Neutrophil (primary cell): ENCODE data around the gene KIFC3.

Experiments used
- H3K27ac ChIP-seq: fragments of 200-600 bp; sonication (generic); 2 replicates; pipeline ENCODE4 v1.5.1; 2016; ENCODE audit warnings: mild to moderate bottlenecking, moderate library complexity
- H3K27me3 ChIP-seq: fragments of 200-600 bp; sonication (generic); 2 replicates; pipeline ENCODE4 v1.6.0; 2016; ENCODE audit warnings: mild to moderate bottlenecking
- H3K36me3 ChIP-seq: fragments of 200-600 bp; sonication (generic); 2 replicates; pipeline ENCODE4 v1.5.1; 2017
- H3K4me1 ChIP-seq, 2 experiments: fragments of 200-600 bp in 1 of 2; sonication (generic) in 1 of 2; 1 replicate in 1 of 2; 2 replicates in 1 of 2; pipeline versions ENCODE4 v1.5.1 to v1.6.1; 2013 to 2016; ENCODE audit warnings: low read depth in 1 of 2, low read length in 1 of 2, mild to moderate bottlenecking in 1 of 2, moderate library complexity in 1 of 2; ENCODE audit not compliant: control insufficient read depth in 1 of 2, insufficient read depth in 1 of 2
- H3K4me3 ChIP-seq, 2 experiments: fragments of 200-600 bp in 1 of 2; sonication (generic) in 1 of 2; 1 replicate in 1 of 2; 2 replicates in 1 of 2; pipeline ENCODE4 v1.5.1; 2013 to 2016; ENCODE audit warnings: low read depth in 1 of 2, low read length in 1 of 2, mild to moderate bottlenecking in 1 of 2, moderate library complexity in 1 of 2
- H3K9me3 ChIP-seq: fragments of 200-600 bp; sonication (generic); 2 replicates; pipeline ENCODE4 v1.5.1; 2016
- TF ChIP-seq, protein P1 (sequence below): fragments of 200-600 bp; sonication (generic); IDR thresholded peaks from 2 replicates; pipeline ENCODE4 v1.5.1; 2016; ENCODE audit warnings: antibody characterized with exemption

The KIFC3 gene

GRCh38 chr16:57738844-57739243 lies 63.4 kb downstream of the KIFC3 start:
- peaks cover 38% of the 10 kb centered on the region for H3K36me3 ChIP-seq
- TF ChIP-seq, protein P1, sequence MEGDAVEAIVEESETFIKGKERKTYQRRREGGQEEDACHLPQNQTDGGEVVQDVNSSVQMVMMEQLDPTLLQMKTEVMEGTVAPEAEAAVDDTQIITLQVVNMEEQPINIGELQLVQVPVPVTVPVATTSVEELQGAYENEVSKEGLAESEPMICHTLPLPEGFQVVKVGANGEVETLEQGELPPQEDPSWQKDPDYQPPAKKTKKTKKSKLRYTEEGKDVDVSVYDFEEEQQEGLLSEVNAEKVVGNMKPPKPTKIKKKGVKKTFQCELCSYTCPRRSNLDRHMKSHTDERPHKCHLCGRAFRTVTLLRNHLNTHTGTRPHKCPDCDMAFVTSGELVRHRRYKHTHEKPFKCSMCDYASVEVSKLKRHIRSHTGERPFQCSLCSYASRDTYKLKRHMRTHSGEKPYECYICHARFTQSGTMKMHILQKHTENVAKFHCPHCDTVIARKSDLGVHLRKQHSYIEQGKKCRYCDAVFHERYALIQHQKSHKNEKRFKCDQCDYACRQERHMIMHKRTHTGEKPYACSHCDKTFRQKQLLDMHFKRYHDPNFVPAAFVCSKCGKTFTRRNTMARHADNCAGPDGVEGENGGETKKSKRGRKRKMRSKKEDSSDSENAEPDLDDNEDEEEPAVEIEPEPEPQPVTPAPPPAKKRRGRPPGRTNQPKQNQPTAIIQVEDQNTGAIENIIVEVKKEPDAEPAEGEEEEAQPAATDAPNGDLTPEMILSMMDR, result no peak
- no peaks in the 10 kb centered on the region for H3K9me3 ChIP-seq

GRCh38 chr16:57736419-57737351 lies 65.6 kb downstream of the KIFC3 start:
- no peaks in the 10 kb centered on the region for H3K27me3 ChIP-seq
- H3K4me1 ChIP-seq, result peaks cover 19 to 20% of the 10 kb centered on the region in 2 experiments
- H3K36me3 ChIP-seq, result peaks cover 18% of the 10 kb centered on the region
- TF ChIP-seq, protein P1, result no peak
- H3K27ac ChIP-seq, result peak overlapping the region; percentile 72
- peak overlapping the region; percentile 90 to 100 for H3K4me3 ChIP-seq
- H3K9me3 ChIP-seq, result no peaks in the 10 kb centered on the region

More at GRCh38 chr16:57738844-57739243, 63.4 kb downstream of the KIFC3 start:
- Histone ChIP-seq H3K27me3 (no peaks in the 10 kb centered on the region), H3K4me3 (no peak overlapping the region), H3K27ac (no peak overlapping the region), H3K4me1 (peaks cover 19 to 20% of the 10 kb centered on the region in 2 experiments)

- Histone ChIP-seq H3K36me3 (peaks cover 10% of the 10 kb centered on the region), H3K27me3 (no peaks in the 10 kb centered on the region), H3K4me1 (peaks cover 19 to 20% of the 10 kb centered on the region in 2 experiments), H3K9me3 (no peaks in the 10 kb centered on the region), H3K4me3 (peak within 1 kb of the TSS; percentile 90 to 100), H3K27ac (peak within 1 kb of the TSS; percentile 74)
- TF ChIP-seq, protein P1, result no peak
Measured at GRCh38 chr16:57735755-57736418, 66.4 kb downstream of the KIFC3 start, which contains the start of gene KATNB1. TSS of gene KATNB1 (plus strand) at chr16:57735770. CDS start at chr16:57737244, 1,474 bp downstream.

DNA sequence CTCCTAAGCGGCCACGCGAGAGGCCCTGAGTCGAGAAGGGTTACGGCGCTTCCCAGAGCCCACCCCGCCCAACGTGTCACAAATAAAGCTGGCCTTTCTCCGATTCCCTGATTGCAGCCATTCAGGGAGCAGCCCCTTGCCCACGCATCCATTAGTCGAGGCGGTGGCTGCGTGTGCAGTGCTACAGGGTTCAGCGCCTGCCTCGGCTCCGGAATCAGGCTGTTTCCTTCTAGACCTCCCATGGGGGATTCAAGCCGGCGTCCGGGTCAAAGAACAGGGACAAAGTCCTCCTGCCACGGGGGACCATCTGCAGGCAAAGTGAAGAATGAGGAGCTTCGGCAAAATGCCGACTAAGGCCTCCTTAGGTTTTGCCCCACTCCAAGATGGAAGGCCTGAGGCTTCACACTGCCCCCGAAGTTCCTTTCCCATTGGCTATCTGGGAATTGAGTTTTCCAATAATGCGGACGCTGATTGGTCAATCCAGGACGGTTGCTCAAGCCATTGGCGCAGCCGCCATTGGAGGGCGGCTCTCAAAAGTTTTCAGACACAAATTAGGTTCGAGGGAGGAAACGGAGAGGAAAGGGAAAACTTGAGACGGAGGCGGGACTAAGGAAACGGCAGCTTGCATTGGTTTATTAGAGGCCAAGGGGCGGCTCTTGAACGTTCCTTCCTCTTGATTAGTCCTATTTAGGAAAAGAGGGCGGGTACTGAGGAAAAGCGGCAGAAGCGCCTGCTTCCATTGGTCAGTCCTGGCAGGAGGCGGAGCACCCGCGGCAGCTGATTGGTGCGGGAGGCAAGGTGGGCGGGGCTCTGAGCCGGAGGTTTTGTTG lies 67.2 kb downstream of the KIFC3 start:
- H3K9me3 ChIP-seq, result no peaks in the 10 kb centered on the region
- TF ChIP-seq, protein P1, result no peak
- peaks cover 7% of the 10 kb centered on the region for H3K36me3 ChIP-seq
- H3K27ac ChIP-seq, result peak overlapping the region; percentile 74
- peaks cover 19 to 20% of the 10 kb centered on the region in 2 experiments for H3K4me1 ChIP-seq
- peak overlapping the region; percentile 90 to 100 for H3K4me3 ChIP-seq
- H3K27me3 ChIP-seq, result no peaks in the 10 kb centered on the region
